H9 (cell line): ENCODE results near the gene ORAI3. TPM values are rescaled to one million over a fixed set of nuclear protein-coding genes. Genes with fewer than 3 reads are reported as not detected.

Source experiments
- DNase-seq: peaks from one replicate; pipeline ENCODE4 v3.0.0-alpha.2; 2017
- H2AFZ ChIP-seq: one replicate; pipeline ENCODE4 v1.6.1; 2013; ENCODE audit warnings: mild to moderate bottlenecking, low read length, control low read depth, moderate library complexity
- H2AK5ac ChIP-seq: 2 replicates; pipeline ENCODE4 v1.6.1; 2013; ENCODE audit warnings: low read length, control low read depth, mixed read lengths; ENCODE audit not compliant: insufficient read length
- H2BK120ac ChIP-seq: one replicate; pipeline ENCODE4 v1.6.1; 2013; ENCODE audit warnings: low read depth, mild to moderate bottlenecking, low read length, control low read depth, inconsistent platforms; ENCODE audit not compliant: poor library complexity, severe bottlenecking
- H2BK12ac ChIP-seq: 2 replicates; pipeline ENCODE4 v1.6.1; 2013; ENCODE audit warnings: low read length, control low read depth, mixed read lengths, low read depth; ENCODE audit not compliant: insufficient read length
- H2BK15ac ChIP-seq: 2 replicates; pipeline ENCODE4 v1.6.1; 2013; ENCODE audit warnings: low read depth, low read length, control low read depth
- H2BK20ac ChIP-seq: one replicate; pipeline ENCODE4 v1.6.1; 2013; ENCODE audit warnings: low read depth, mild to moderate bottlenecking, low read length, control low read depth, inconsistent platforms; ENCODE audit not compliant: poor library complexity, severe bottlenecking
- H2BK5ac ChIP-seq: 2 replicates; pipeline ENCODE4 v1.6.1; 2013; ENCODE audit warnings: low read length, control low read depth, mixed read lengths; ENCODE audit not compliant: insufficient read length
- H3K14ac ChIP-seq: 2 replicates; pipeline ENCODE4 v1.6.1; 2013; ENCODE audit warnings: low read length, control low read depth; ENCODE audit not compliant: insufficient read depth
- H3K18ac ChIP-seq: 2 replicates; pipeline ENCODE4 v1.6.1; 2013; ENCODE audit warnings: low read depth, mild to moderate bottlenecking, mixed read lengths, low read length, control low read depth; ENCODE audit not compliant: insufficient read length
- H3K23ac ChIP-seq: 2 replicates; pipeline ENCODE4 v1.6.1; 2013; ENCODE audit warnings: low read length, control low read depth, mixed read lengths, low read depth; ENCODE audit not compliant: insufficient read length
- H3K23me2 ChIP-seq: 2 replicates; pipeline ENCODE4 v1.6.1; 2013; ENCODE audit warnings: low read depth, mild to moderate bottlenecking, mixed read lengths, low read length, control low read depth; ENCODE audit not compliant: insufficient read length, poor library complexity, severe bottlenecking
- H3K27ac ChIP-seq: 2 replicates; pipeline ENCODE4 v1.5.1; 2013; ENCODE audit warnings: low read length, control low read depth, mixed read lengths, low read depth; ENCODE audit not compliant: insufficient read length
- H3K27me3 ChIP-seq: 2 replicates; pipeline ENCODE4 v1.6.1; 2013; ENCODE audit warnings: low read length, control low read depth, inconsistent platforms; ENCODE audit not compliant: insufficient read depth
- H3K4ac ChIP-seq: 2 replicates; pipeline ENCODE4 v1.6.1; 2013; ENCODE audit warnings: low read depth, mild to moderate bottlenecking, control low read depth, inconsistent platforms, low read length, moderate library complexity
- H3K4me1 ChIP-seq: 2 replicates; pipeline ENCODE4 v1.6.1; 2013; ENCODE audit warnings: low read length, control low read depth, inconsistent platforms; ENCODE audit not compliant: insufficient read depth
- H3K4me2 ChIP-seq: 2 replicates; pipeline ENCODE4 v1.6.1; 2013; ENCODE audit warnings: low read length, control low read depth, mixed read lengths; ENCODE audit not compliant: insufficient read length, insufficient read depth
- H3K56ac ChIP-seq: 2 replicates; pipeline ENCODE4 v1.6.1; 2013; ENCODE audit warnings: low read depth, mild to moderate bottlenecking, mixed read lengths, low read length, control low read depth; ENCODE audit not compliant: insufficient read length
- H3K79me1 ChIP-seq: 2 replicates; pipeline ENCODE4 v1.6.1; 2013; ENCODE audit warnings: low read depth, mild to moderate bottlenecking, moderate library complexity, low read length, control low read depth, inconsistent platforms; ENCODE audit not compliant: insufficient read depth, poor library complexity, severe bottlenecking
- H3K79me2 ChIP-seq: 2 replicates; pipeline ENCODE4 v1.6.1; 2013; ENCODE audit warnings: low read length, control low read depth, inconsistent platforms; ENCODE audit not compliant: insufficient read depth
- H3K9ac ChIP-seq: 2 replicates; pipeline ENCODE4 v1.6.1; 2013; ENCODE audit warnings: low read length, control low read depth, mixed read lengths; ENCODE audit not compliant: insufficient read length; ENCODE audit errors: extremely low read depth
- H3K9me3 ChIP-seq: one replicate; pipeline ENCODE4 v1.6.1; 2013; ENCODE audit warnings: low read depth, low read length, inconsistent platforms; ENCODE audit not compliant: control insufficient read depth
- H3T11ph ChIP-seq: one replicate; pipeline ENCODE4 v1.6.1; 2013; ENCODE audit warnings: mild to moderate bottlenecking, low read length, control low read depth, inconsistent platforms
- H4K20me1 ChIP-seq: one replicate; pipeline ENCODE4 v1.6.1; 2013; ENCODE audit not compliant: control insufficient read depth, insufficient read length, insufficient read depth
- H4K5ac ChIP-seq: 2 replicates; pipeline ENCODE4 v1.6.1; 2013; ENCODE audit warnings: low read depth, mild to moderate bottlenecking, mixed read lengths, low read length, control low read depth; ENCODE audit not compliant: insufficient read length
- H4K8ac ChIP-seq: replicated peaks from 2 replicates; pipeline ENCODE4 v1.6.1; 2013; ENCODE audit warnings: low read length, control low read depth, mixed read lengths, low read depth; ENCODE audit not compliant: insufficient read length
- H4K91ac ChIP-seq: 2 replicates; pipeline ENCODE4 v1.6.1; 2013; ENCODE audit warnings: low read depth, mild to moderate bottlenecking, moderate library complexity, mixed read lengths, low read length, control low read depth; ENCODE audit not compliant: insufficient read length
- H3K27ac Mint-ChIP-seq, 3 experiments: 2 replicates in 2 of 3; 3 replicates in 1 of 3; pipeline ENCODE4 v1.8.0; 2020 to 2021; ENCODE audit warnings: mixed read lengths in 3 of 3, mild to moderate bottlenecking in 1 of 3, moderate library complexity in 1 of 3
- H3K27me3 Mint-ChIP-seq: 2 replicates; pipeline ENCODE4 v1.8.0; 2021; ENCODE audit warnings: low read depth, mild to moderate bottlenecking, moderate library complexity, mixed read lengths
- H3K36me3 Mint-ChIP-seq, 3 experiments: 2 replicates in 2 of 3; 3 replicates in 1 of 3; pipeline ENCODE4 v1.8.0; 2020 to 2021; ENCODE audit warnings: low read depth in 3 of 3, mixed read lengths in 3 of 3; ENCODE audit not compliant: insufficient read depth in 1 of 3
- H3K4me1 Mint-ChIP-seq, 2 experiments: 2 replicates each; pipeline ENCODE4 v1.8.0; 2020; ENCODE audit warnings: mixed read lengths in 2 of 2
- H3K4me3 Mint-ChIP-seq, 2 experiments: 2 replicates in 1 of 2; 3 replicates in 1 of 2; pipeline ENCODE4 v1.8.0; 2020 to 2021; ENCODE audit warnings: mild to moderate bottlenecking in 2 of 2, mixed read lengths in 2 of 2, moderate library complexity in 1 of 2
- H3K9me3 Mint-ChIP-seq, 2 experiments: 2 replicates in 1 of 2; 3 replicates in 1 of 2; pipeline ENCODE4 v1.8.0; 2020; ENCODE audit warnings: mild to moderate bottlenecking in 2 of 2, mixed read lengths in 2 of 2, moderate library complexity in 1 of 2
- CTCF ChIP-seq: fragments of 200-600 bp; sonication (generic); conservative IDR thresholded peaks from 3 replicates; pipeline ENCODE4 v1.8.0; 2021; ENCODE audit warnings: antibody characterized with exemption, mild to moderate bottlenecking
- WGBS: extraction: QIAGEN DNeasy Blood & Tissue Kit; methylation state at CpG from one replicate; pipeline ENCODE4 v1.1.7; 2013; ENCODE audit warnings: missing lambda C conversion rate, low lambda C conversion rate, mixed read lengths; ENCODE audit not compliant: insufficient read length; ENCODE audit errors: extremely low coverage; 5-methylcytosine and 5-hydroxymethylcytosine counted together
- total RNA-seq: library from RNA; stranded (reverse); gene quantifications from 2 replicates; pipeline ENCODE4 v1.2.1, GENCODE V29; 2021

Gene ORAI3
- total RNA-seq, 1 experiment from 2014 or later: 6.9 TPM

GRCh38 chr16:30902029-30902972 is 46.6 kb upstream of the ORAI3 start:
- Histone ChIP-seq H3K9me3 (no peaks in the 10 kb centered on the region), H2AK5ac (no peak overlapping the region), H2AFZ (no peak overlapping the region), H3K4me1 (no peaks in the 10 kb centered on the region; the same call in 1 of the 2 replicates), H3K14ac (0 out of 2 replicates have a peak overlapping the region, but pooled peaks have one; percentile 42), H2BK12ac (no peak overlapping the region), H3K9ac (no peak overlapping the region), H3K27me3 (no peaks in the 10 kb centered on the region), H2BK15ac (no peak overlapping the region), H3K79me2 (no peaks in the 10 kb centered on the region), H4K5ac (no peak overlapping the region), H3K23ac (no peak overlapping the region), H3K56ac (no peak overlapping the region), H4K91ac (no peak overlapping the region), H2BK20ac (no peak overlapping the region), H2BK5ac (no peak overlapping the region), H3K79me1 (no peaks in the 10 kb centered on the region), H2BK120ac (no peak overlapping the region), H3K27ac (no peak overlapping the region), H3K23me2 (peaks cover 4% of the 10 kb centered on the region), H3K4me2 (peak overlapping the region; percentile 26), H3K4ac (no peak overlapping the region), H3T11ph (no peak overlapping the region), H3K18ac (no peak overlapping the region), H4K8ac (no peak overlapping the region), H4K20me1 (peaks cover 2% of the 10 kb centered on the region)
- H3K27me3 Mint-ChIP-seq: peaks cover 18% of the 10 kb centered on the region
- no peak; the same call in 2 of the 3 replicates for TF ChIP-seq CTCF
- peak overlapping the region; percentile 76 to 86 for H3K4me3 Mint-ChIP-seq
- H3K27ac Mint-ChIP-seq: peak overlapping the region in 1 of 3 experiments; percentile 74; a peak in 3 of 7 replicates
- H3K36me3 Mint-ChIP-seq: no peaks in the 10 kb centered on the region
- H3K4me1 Mint-ChIP-seq: peaks cover 9 to 15% of the 10 kb centered on the region in 2 experiments
- no peaks in the 10 kb centered on the region; a peak in 1 of 5 replicates for H3K9me3 Mint-ChIP-seq
- no CpG with 5 or more reads among the region's 99 CpGs for WGBS
- DNase-seq: peak; percentile 67
